ENCODE data around the gene TMEM240.
"Not testable (repeated sequence)": the region's sequence is repeated elsewhere in the genome, so short reads cannot be mapped to it uniquely, and the experiment has no call there.

TMEM240 gene

DNA sequence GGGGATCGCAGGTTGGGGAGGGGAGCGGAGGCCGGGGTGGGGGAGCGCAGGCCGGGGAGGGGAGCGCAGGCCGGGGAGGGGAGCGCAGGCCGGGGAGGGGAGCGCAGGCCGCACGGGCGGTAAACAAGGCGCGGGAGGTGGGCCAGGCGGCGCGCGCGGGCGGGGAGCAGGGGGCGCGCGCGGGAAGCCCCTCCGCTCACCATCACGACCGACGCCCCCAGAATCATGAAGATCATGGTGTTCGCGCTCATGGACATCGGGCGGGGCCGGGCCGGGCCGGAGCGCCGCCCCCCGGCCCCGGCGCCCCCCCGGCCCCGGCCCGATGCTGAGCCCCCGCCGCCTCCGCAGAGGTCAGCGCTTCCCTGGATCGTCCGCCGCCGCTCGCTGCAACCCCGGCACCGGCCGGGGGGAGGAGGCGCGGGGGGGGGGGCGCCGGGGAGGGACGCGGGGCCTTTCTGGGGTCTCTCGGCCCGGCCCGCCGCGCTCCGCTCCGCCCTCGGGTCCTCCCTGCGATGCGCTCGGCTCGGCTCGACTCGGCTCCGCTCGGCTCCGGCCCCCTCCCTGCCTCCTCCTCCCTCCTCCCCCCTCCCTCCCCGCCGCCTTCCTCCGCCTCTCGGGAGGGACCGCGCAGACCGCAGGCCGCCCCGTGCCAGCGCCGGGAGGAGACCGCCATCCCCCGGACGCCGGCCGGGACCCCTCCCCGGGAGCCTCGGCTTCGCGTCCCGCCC is at the start of gene TMEM240:
Gene TMEM240 (minus strand): TSS at position 535 of the 728 bp plus-strand sequence. CDS start 278 bp downstream, at position 257.
- DNase-seq = no peak

- DNase-seq = no peak
Observed at GRCh38 chr1:1583347-1584010, 43.1 kb upstream of the TMEM240 start.

DNA sequence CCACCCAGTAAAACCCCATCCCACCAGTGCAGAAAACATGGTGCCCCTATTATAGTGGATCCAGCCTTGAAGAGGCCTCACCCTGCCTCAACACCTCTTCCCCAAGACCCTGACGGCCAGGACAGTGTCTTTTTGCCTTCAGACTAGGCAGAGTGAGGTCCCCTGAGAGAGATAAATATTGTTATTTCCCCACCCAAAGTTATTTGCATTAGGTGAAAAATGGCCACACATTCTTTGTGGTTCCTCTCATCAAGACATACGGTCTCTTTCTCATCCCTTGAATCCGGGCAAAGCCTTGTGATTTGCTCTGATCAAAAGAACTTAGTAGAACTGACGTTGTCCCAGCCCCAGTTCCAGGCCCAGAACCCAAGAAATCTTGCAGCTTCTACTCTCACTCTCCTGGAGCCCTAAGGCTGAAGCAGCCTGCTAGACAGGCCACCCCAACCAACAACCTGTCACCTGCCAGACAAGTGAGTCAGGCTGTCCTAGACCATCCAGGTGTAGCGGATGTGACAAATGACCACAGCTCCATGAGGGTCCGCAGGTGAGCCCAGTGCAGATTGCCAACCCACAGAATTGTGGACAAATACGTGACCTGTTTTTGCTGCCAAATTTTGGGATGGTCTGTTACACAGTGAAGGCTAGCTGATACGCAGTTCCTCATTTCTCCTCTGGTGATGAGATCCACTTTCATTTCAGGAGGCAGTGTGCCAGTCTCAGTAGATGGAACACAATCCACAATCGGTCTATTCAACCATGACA is 42.3 kb upstream of the TMEM240 start:
- no peak for DNase-seq

- DNase-seq = no peak
Observed at GRCh38 chr1:1578371-1578940, 38.0 kb upstream of the TMEM240 start.

GRCh38 chr1:1577367-1578011 is 37.1 kb upstream of the TMEM240 start:
- DNase-seq = no peak

GRCh38 chr1:1574721-1575537 is 34.5 kb upstream of the TMEM240 start, which contains the start of gene SSU72:
SSU72 (minus strand) TSS chr1:1574863; CDS start chr1:1574557, 306 bp downstream.
- DNase-seq = peak; percentile 69

- no peak for DNase-seq
Observed at GRCh38 chr1:1573843-1574720, 33.7 kb upstream of the TMEM240 start.

DNA sequence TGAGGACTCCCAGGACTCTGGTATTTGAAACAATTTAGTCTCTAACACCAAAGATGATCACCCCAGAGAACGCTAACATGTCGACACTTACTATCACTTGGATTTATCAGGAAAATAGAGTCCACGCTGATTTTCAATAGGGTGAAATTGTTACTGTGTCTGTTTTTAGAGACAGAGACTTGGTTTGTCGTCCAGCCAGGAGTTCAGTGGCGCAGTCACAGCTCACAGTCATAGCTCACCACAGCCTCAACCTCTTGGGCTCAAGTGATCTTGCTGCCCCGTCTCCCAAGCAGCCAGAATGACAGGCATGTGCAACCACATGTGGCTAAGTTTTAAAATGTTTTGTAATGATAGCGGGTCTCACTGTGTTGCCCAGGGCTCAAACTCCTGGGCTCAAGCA is 28.9 kb upstream of the TMEM240 start:
- DNase-seq = no peak

DNA sequence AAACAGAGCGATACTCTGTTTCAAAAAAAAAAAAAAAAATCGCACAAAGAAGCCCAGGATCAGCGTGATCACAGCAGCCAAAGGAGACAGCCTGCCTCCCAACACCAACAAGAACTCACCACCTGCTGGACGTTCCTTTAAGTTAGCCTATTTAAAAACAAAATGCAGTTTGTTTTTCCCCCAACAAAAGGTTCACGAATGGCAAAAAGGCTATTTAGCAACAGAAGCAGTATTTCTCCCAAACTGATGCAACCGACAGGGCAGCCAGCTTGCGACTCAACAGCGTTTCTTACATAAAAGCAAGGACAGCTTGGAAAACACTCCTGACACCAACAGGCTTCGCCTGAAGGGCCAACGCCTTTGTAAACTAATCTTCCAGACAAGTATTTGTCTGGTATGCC is 27.5 kb upstream of the TMEM240 start:
- DNase-seq = no peak

DNA sequence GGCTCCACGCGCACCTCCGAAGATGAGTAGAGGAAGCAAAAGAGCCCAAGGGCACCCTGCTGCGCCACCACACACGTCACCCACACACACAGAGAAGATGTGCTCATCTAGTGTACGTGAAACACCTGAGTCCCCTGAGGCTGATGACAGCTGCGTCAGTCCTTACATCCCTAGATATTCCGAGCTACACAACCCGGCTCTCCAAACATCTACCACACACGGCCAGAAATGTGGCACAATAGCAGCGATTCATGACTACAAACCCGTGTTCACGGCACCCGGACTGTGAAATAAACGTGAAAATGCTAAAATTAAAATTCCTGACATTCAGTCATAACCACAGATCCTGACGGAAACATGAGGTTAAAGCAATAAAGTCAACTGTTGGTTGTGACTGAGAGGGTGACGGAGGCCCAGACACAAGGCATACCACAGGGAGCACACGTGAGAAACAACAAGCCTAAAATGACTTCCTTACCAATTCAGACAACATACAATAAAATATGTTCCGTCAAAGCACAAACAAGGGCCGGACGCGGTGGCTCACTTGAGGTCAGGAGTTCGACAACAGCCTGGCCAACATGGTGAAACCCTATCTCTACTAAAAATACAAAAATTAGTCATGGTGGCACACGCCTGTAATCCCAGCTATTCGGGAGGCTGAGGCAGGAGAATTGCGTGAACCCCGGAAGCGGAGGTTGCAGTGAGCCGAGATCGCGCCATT is 26.9 kb upstream of the TMEM240 start:
- DNase-seq = no peak

DNA sequence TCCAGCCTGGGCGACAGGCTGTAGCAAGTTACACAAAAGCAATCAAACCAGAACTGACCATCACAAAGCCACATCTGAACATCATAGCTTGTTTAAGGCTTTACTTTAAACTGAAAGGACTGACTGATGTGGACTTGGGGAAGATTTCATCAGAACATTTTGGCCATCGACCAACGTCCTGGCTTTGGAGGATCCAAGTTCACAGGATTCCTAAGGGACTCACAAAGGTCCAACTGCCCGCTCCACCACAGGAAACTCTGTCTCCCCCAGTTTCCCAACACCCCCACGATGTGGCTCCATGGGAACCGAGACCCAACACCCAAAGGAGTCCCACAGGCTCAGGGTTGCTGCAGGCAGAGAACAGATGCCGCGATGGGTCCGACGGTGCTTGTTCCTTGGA is 24.9 kb upstream of the TMEM240 start:
- no peak for DNase-seq

- DNase-seq = no peak
Observed at GRCh38 chr1:1564268-1564667, 23.8 kb upstream of the TMEM240 start.

- no peak for DNase-seq
Observed at GRCh38 chr1:1563688-1564087, 23.3 kb upstream of the TMEM240 start.

- DNase-seq = no peak
Observed at GRCh38 chr1:1562556-1563195, 22.3 kb upstream of the TMEM240 start.

DNA sequence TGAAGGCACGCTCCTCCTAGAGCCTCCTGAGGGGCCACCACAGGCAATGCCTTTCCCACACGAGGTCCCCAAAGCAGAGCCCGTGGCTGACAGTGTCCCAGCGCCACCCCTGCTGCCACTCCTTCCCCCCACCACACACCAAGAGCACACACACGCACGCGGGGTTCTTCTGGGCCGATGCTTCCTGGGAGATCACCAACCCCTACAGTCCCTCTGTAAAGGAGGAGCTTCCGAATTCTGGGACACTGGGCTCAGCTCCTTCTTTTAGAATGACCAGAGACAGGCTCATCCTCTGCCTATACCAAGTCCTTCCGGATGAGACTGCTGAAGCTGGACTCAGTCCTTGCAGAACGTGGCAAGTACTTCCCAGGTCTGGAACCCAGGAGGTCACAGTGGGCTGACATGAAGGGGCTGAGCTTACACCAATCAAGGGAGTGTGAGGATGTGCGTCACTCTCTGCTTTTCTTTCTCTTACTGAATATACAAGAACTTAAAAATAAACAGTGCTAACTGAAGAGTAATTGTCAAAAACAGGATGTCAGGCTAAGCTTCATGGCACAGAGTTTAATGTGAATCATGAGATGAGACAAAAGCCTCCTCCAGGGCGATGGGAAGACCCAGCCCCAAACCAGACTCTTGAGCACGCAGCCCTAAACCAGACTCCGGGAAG is 21.5 kb upstream of the TMEM240 start:
- no peak for DNase-seq

- DNase-seq = no peak
Observed at GRCh38 chr1:1560178-1560577, 19.8 kb upstream of the TMEM240 start.

DNA sequence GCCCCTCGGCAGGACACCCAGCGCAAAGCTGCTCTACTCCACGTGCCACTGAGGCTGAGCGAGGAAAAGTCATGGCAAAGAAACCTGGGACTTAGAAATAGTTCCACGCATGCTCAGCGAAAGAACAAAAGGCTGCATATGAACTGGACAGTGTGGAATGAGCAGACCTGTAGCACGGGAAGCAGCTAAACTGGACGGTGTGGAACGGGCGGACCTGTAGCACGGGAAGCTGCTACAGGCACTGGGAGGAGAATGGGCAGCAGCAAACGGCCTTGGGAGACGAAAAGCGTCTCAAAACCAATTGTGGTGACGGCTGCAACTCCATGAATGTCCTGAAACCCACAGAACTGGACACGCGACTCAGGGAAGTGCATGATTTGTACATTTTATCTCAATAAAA is 18.6 kb upstream of the TMEM240 start:
- DNase-seq = no peak

DNA sequence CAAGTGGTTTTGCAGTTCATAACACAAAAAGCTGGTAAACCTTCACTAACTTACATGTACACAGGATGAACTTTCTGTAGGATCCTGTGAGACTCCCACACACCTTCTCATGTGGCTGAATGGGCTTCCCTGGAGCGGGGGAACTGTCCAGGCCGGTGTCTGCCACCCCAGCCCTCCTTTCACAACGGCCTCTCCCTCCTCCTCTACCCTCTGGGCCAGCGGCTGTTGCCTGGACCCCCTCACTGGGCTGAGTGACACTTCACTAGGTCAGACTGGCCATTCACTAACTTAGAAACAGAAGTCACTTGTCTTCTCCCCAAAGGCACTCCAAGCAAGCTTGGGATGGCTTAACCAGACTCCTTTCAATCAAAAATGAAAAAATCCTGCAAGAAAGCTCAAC is 18.2 kb upstream of the TMEM240 start:
- no peak for DNase-seq

- DNase-seq = not testable (repeated sequence)
Observed at GRCh38 chr1:1557688-1558087, 17.3 kb upstream of the TMEM240 start.

Data from GOT3 (cell line).